HCT116 (cell line): ENCODE measurements around the gene RIPOR1. TPM values are rescaled to one million over a fixed set of nuclear protein-coding genes. Genes with fewer than 3 reads are reported as not detected.

Source experiments
- ATAC-seq: fragments of 200-7000 bp; cut with Tn5 transposase; 2 replicates; pipeline ENCODE4 v1.9.1; 2020; ENCODE audit warnings: mild to moderate bottlenecking, moderate library complexity
- BruUV-seq: library from RNA; stranded (reverse); fragments of 400-500 nt; replicated peaks from 2 replicates; lab custom pipeline; 2021; lab: Mats Ljungman, UMichigan
- CTCF ChIA-PET: fragments of 300-600 bp; sonication (Branson Sonifier 250); formaldehyde crosslinking; loops from one replicate; lab custom pipeline; 2021; ENCODE audit warnings: antibody characterized with exemption; lab: Charles Lee
- POLR2A ChIA-PET: fragments of 300-600, 350-600 bp; sonication (Branson Sonifier 250); formaldehyde crosslinking; loops from one replicate; lab custom pipeline; 2021; ENCODE audit warnings: antibody characterized with exemption; lab: Charles Lee
- RAD21 ChIA-PET, 2 experiments: fragments of 300-600 bp; sonication (Branson Sonifier 250); formaldehyde crosslinking; loops; one replicate each; lab custom pipeline; 2023; ENCODE audit warnings: low total read pairs in 2 of 2; ENCODE audit not compliant: uncharacterized antibody in 2 of 2, unreplicated experiment in 2 of 2, low non-redundant PET in 1 of 2; lab: Charles Lee
- DNase-seq: peaks from one replicate; pipeline ENCODE4 v3.0.0-alpha.2; 2010; ENCODE audit warnings: low read depth, low spot score
- H2AFZ ChIP-seq: fragments of 200-600 bp; shearing (Covaris generic), sonication (generic); 2 replicates; pipeline ENCODE4 v1.6.1; 2017; ENCODE audit warnings: low read depth, mixed run types, mixed read lengths, antibody characterized with exemption, low read length; ENCODE audit not compliant: poor library complexity, severe bottlenecking
- H3K27ac ChIP-seq: 2 replicates; pipeline ENCODE4 v1.5.1; 2012; ENCODE audit warnings: low read depth, low read length
- H3K27me3 ChIP-seq: fragments of 200-600 bp; sonication (generic); 2 replicates; pipeline ENCODE4 v1.6.1; 2016; ENCODE audit warnings: mixed run types, low read length, mixed read lengths; ENCODE audit not compliant: insufficient read depth
- H3K36me3 ChIP-seq, 2 experiments: fragments of 200-500 bp in 1 of 2; fragments of 200-600 bp in 1 of 2; sonication (Bioruptor generic) in 1 of 2; sonication (generic) in 1 of 2; 2 replicates each; pipeline versions ENCODE4 v1.5.1 to v1.6.1; 2014 to 2016; ENCODE audit warnings: low read length in 2 of 2, inconsistent platforms in 1 of 2, mixed read lengths in 1 of 2, mixed run types in 1 of 2; ENCODE audit not compliant: insufficient read depth in 2 of 2, control insufficient read depth in 1 of 2
- H3K4me1 ChIP-seq, 2 experiments: fragments of 200-600 bp in 1 of 2; sonication (generic) in 1 of 2; 2 replicates each; pipeline versions ENCODE4 v1.5.1 to v1.6.1; 2012 to 2017; ENCODE audit warnings: low read length in 2 of 2, inconsistent platforms in 1 of 2, mild to moderate bottlenecking in 1 of 2, mixed read lengths in 1 of 2, mixed run types in 1 of 2, moderate library complexity in 1 of 2; ENCODE audit not compliant: insufficient read depth in 2 of 2, control insufficient read depth in 1 of 2
- H3K4me2 ChIP-seq: fragments of 200-600 bp; sonication (generic); 2 replicates; pipeline ENCODE4 v1.6.1; 2017; ENCODE audit warnings: mixed run types, low read length, mixed read lengths
- H3K4me3 ChIP-seq, 2 experiments: fragments of 200-600 bp in 1 of 2; sonication (generic) in 1 of 2; replicated peaks in 1 of 2; 2 replicates each; pipeline ENCODE4 v1.5.1; 2011 to 2016; ENCODE audit warnings: low read length in 2 of 2, control low read depth in 1 of 2, low read depth in 1 of 2, mild to moderate bottlenecking in 1 of 2, mixed read lengths in 1 of 2, mixed run types in 1 of 2
- H3K79me2 ChIP-seq: fragments of 200-600 bp; sonication (generic); 2 replicates; pipeline ENCODE4 v1.6.1; 2017; ENCODE audit warnings: mild to moderate bottlenecking, mixed run types, low read length, moderate library complexity, mixed read lengths; ENCODE audit not compliant: insufficient read depth
- H3K9ac ChIP-seq: fragments of 200-600 bp; sonication (generic); 2 replicates; pipeline ENCODE4 v1.6.1; 2016; ENCODE audit warnings: low read length, mixed read lengths
- H3K9me2 ChIP-seq: fragments of 200-600 bp; sonication (generic), shearing (Covaris generic); 2 replicates; pipeline ENCODE4 v1.6.1; 2017; ENCODE audit warnings: mixed run types, mild to moderate bottlenecking, moderate library complexity; ENCODE audit not compliant: insufficient read depth
- H3K9me3 ChIP-seq, 2 experiments: fragments of 200-500 bp in 1 of 2; fragments of 200-600 bp in 1 of 2; sonication (Bioruptor generic) in 1 of 2; sonication (generic) in 1 of 2; 2 replicates each; pipeline ENCODE4 v1.6.1; 2014 to 2017; ENCODE audit warnings: low read length in 2 of 2, mixed read lengths in 2 of 2, inconsistent platforms in 1 of 2, low read depth in 1 of 2, mild to moderate bottlenecking in 1 of 2, mixed run types in 1 of 2, moderate library complexity in 1 of 2; ENCODE audit not compliant: control insufficient read depth in 1 of 2, insufficient read depth in 1 of 2
- H4K20me1 ChIP-seq: fragments of 200-600 bp; sonication (generic), shearing (Covaris generic); 2 replicates; pipeline ENCODE4 v1.6.1; 2017; ENCODE audit warnings: mixed run types, mild to moderate bottlenecking, moderate library complexity; ENCODE audit not compliant: insufficient read depth
- ATF3 ChIP-seq: IDR thresholded peaks from 2 replicates; pipeline ENCODE4 v1.6.1; 2012
- CEBPB ChIP-seq: IDR thresholded peaks from 2 replicates; pipeline ENCODE4 v1.6.1; 2012; ENCODE audit warnings: low read depth
- CTCF ChIP-seq, 3 experiments: fragments of 200-600 bp in 1 of 3; sonication (generic) in 1 of 3; IDR thresholded peaks in 2 of 3; conservative IDR thresholded peaks in 1 of 3; 2 replicates each; pipeline ENCODE4 v1.5.1; 2012 to 2017; ENCODE audit warnings: low read depth in 2 of 3, low read length in 2 of 3, antibody characterized with exemption in 1 of 3, borderline replicate concordance in 1 of 3, control low read depth in 1 of 3, mild to moderate bottlenecking in 1 of 3, mixed read lengths in 1 of 3, mixed run types in 1 of 3, moderate library complexity in 1 of 3; ENCODE audit not compliant: insufficient read depth in 1 of 3
- ELF1 ChIP-seq: IDR thresholded peaks from 2 replicates; pipeline ENCODE4 v1.6.1; 2012; ENCODE audit warnings: low read depth, borderline replicate concordance
- POLR2AphosphoS5 ChIP-seq: IDR thresholded peaks from 2 replicates; pipeline ENCODE4 v1.6.1; 2011; ENCODE audit warnings: mild to moderate bottlenecking, low read depth, low read length, moderate library complexity
- SRF ChIP-seq: IDR thresholded peaks from 2 replicates; pipeline ENCODE4 v1.6.1; 2012; ENCODE audit warnings: low read depth
- ZFX ChIP-seq: fragments of 450-650 bp; IDR thresholded peaks from 2 replicates; pipeline ENCODE4 v1.6.1; 2017
- intact Hi-C: fragments of 100-400 bp; cut with micrococcal nuclease; formaldehyde crosslinking; loops from 2 replicates; pipeline ENCODE4 v1.10.0; 2022
- total RNA-seq: library from RNA; stranded (reverse); gene quantifications from one replicate; pipeline ENCODE4 v1.2.1, GENCODE V29; 2021; ENCODE audit not compliant: unreplicated experiment

RIPOR1 gene
- total RNA-seq, 1 experiment from 2014 or later = 60.0 TPM

- peak; percentile 66 to 89 (median 77) for TF ChIP-seq CTCF (IDR thresholded peaks at IDR 0.05 in 2 of 3, conservative IDR thresholded peaks at IDR 0.05 in 1 of 3; ENCODE audit: borderline replicate concordance in 1 of 3, insufficient read depth in 1 of 3, low read depth in 2 of 3, low read length in 2 of 3)
- TF ChIP-seq SRF = no peak
Observed at GRCh38 chr16:67514382-67514828, 14.2 kb upstream of the RIPOR1 start (continued).

- Histone ChIP-seq H3K4me2 (0 out of 2 replicates have a peak overlapping the region, but pooled peaks have one; percentile 5), H3K9me2 (no peaks in the 10 kb centered on the region), H3K27me3 (no peaks in the 10 kb centered on the region), H3K9ac (no peak overlapping the region), H3K9me3 (no peaks in the 10 kb centered on the region), H3K4me1 (peaks cover 0 to 25% of the 10 kb centered on the region in 2 experiments; a peak in 3 of 4 replicates), H3K36me3 (no peaks in the 10 kb centered on the region)
- RAD21 ChIA-PET = no interaction called here
- POLR2A ChIA-PET = interaction anchor here (0.7 kb wide), 1 partner anchor 26 kb away, joined by 3 read pairs; no protein-coding TSS in a partner anchor
- no TSS peak for BruUV-seq
- CTCF ChIA-PET = interaction anchor here (0.9 to 4.3 kb wide), 4 partner anchors 10 to 36 kb away, joined by 3 to 40 read pairs (median 4); partner anchors contain the start of gene ATP6V0D1
- intact Hi-C loops = no loop called here
- no peak for DNase-seq
- TF ChIP-seq POLR2AphosphoS5 (no peak), CEBPB (no peak), ATF3 (no peak), ZFX (no peak), ELF1 (no peak)
- TF ChIP-seq, all 23 proteins: peak for 0
- no peak for ATAC-seq
- Histone ChIP-seq H3K27ac (no peak overlapping the region), H4K20me1 (no peaks in the 10 kb centered on the region), H3K79me2 (no peaks in the 10 kb centered on the region), H3K4me3 (no peak overlapping the region), H2AFZ (no peak overlapping the region)
Observed at GRCh38 chr16:67516296-67517154, 12.1 kb upstream of the RIPOR1 start.
